Adrenal gland (tissue), 12 donors: ENCODE data around the gene OSBPL9. TPM values are rescaled to one million over a fixed set of nuclear protein-coding genes. Genes with fewer than 3 reads are reported as not detected.

Experiments used
- DNase-seq, 7 donors: peaks; one replicate each; pipeline ENCODE4 v3.0.0-alpha.2; 2019 to 2020
- H3K27ac ChIP-seq, 5 donors: fragments of 200-600 bp; sonication (generic) in 4 of 5; 1 replicate in 3 of 5; 2 replicates in 2 of 5; pipeline versions ENCODE4 v1.5.1 to v1.8.0; 2016 to 2020; ENCODE audit warnings: mild to moderate bottlenecking in 1 of 5
- H3K27me3 ChIP-seq: fragments of 200-600 bp; 2 replicates; pipeline ENCODE4 v1.8.0; 2021
- H3K36me3 ChIP-seq, 2 donors: fragments of 200-600 bp; replicated peaks in 1 of 2; 1 replicate in 1 of 2; 2 replicates in 1 of 2; pipeline versions ENCODE4 v1.5.1 to v1.8.0; 2018 to 2022
- H3K4me1 ChIP-seq, 2 donors: fragments of 200-600 bp; replicated peaks in 1 of 2; 1 replicate in 1 of 2; 2 replicates in 1 of 2; pipeline versions ENCODE4 v1.5.1 to v1.8.0; 2018 to 2021
- H3K4me3 ChIP-seq, 4 donors: fragments of 200-600 bp; sonication (generic) in 3 of 4; one replicate each; pipeline ENCODE4 v1.5.1; 2016 to 2018
- H3K9me3 ChIP-seq, 3 donors: fragments of 200-600 bp; sonication (generic) in 1 of 3; replicated peaks in 1 of 3; 1 replicate in 2 of 3; 2 replicates in 1 of 3; pipeline versions ENCODE4 v1.5.1 to v1.8.0; 2016 to 2021
- CTCF ChIP-seq, 6 experiments: fragments of 450-650 bp in 4 of 6; fragments of 200-600 bp in 2 of 6; sonication (generic) in 1 of 6; IDR thresholded peaks; 1 replicate in 5 of 6; 2 replicates in 1 of 6; pipeline versions ENCODE4 v1.5.1 to v1.8.0; 2016 to 2021; ENCODE audit warnings: antibody characterized with exemption in 6 of 6, mild to moderate bottlenecking in 2 of 6, moderate library complexity in 1 of 6
- POLR2A ChIP-seq, 2 donors: fragments of 450-650 bp; IDR thresholded peaks; one replicate each; pipeline ENCODE4 v1.6.1; 2017; ENCODE audit warnings: antibody characterized with exemption in 2 of 2, mild to moderate bottlenecking in 2 of 2, moderate library complexity in 1 of 2
- WGBS, 4 donors: extraction: QIAGEN DNeasy Blood & Tissue Kit in 2 of 4; methylation state at CpG; one replicate each; pipeline versions ENCODE4 v1.1.5 to v1.1.7; 2013 to 2017; 5-methylcytosine and 5-hydroxymethylcytosine counted together
- intact Hi-C, 2 donors: fragments of 100-400 bp; cut with DNase I; formaldehyde crosslinking; loops; one replicate each; pipeline versions ENCODE4 v1.14.1 to v1.15.0; 2022 to 2023
- polyA plus RNA-seq, 3 donors: library from polyadenylated mRNA; stranded (reverse); fragments of 200-250 nt in 2 of 3; fragments of 350-450 nt in 1 of 3; fragmentation: Illumina TruSeq in 1 of 3; extraction: RNeasy Lipid Tissue Mini Kit (QIAGEN cat#74804) in 1 of 3; gene quantifications; one replicate each; pipeline ENCODE4 v1.2.3, GENCODE V29; 2013 to 2014
- total RNA-seq, 9 donors: library from RNA; depleted of rRNA in 4 of 9; stranded (reverse); fragments of >200 nt in 4 of 9; fragments of 120-200 nt in 1 of 9; fragmentation: NEBNext Ultra II Directional in 1 of 9; extraction: Animal tissue kit (Norgen Biotek cat#: 25700) in 1 of 9; gene quantifications; one replicate each; pipeline versions ENCODE4 v1.1.0 to v1.2.4, GENCODE V29; 2013 to 2023
- donor health status: healthy with polysubstance abuse.
- donor health status: Bipolar disorder and iron deficiency.
- donor health status: DM: yes; HTN: yes; CAD: no.
- donor health status: DM: no; HTN: no; CAD: no.
- donor health status: DM: no; HTN: no; CAD: no.
- donor health status: DM: yes; HTN: yes; CAD: no.

The OSBPL9 gene
- total and polyA plus RNA-seq, 12 donors: 61.9 to 180 (median 87.3) TPM

GRCh38 chr1:51684776-51685175 lies 67.9 kb downstream of the OSBPL9 start:
- peak; percentile 46 to 79 (median 73) for DNase-seq
- Histone ChIP-seq H3K4me1 (peaks cover 18 to 21% of the 10 kb centered on the region in 2 donors), H3K36me3 (no peaks in the 10 kb centered on the region), H3K9me3 (no peaks in the 10 kb centered on the region), H3K4me3 (no peak overlapping the region), H3K27ac (peak overlapping the region in 4 of 5 donors; percentile 27 to 50 (median 34)), H3K27me3 (no peaks in the 10 kb centered on the region)
- no peak for TF ChIP-seq CTCF (IDR thresholded peaks at IDR 0.05)
- no peak for TF ChIP-seq POLR2A (IDR thresholded peaks at IDR 0.05)
- intact Hi-C loops: no loop called here
- 50 to 70% (median 58%) methylated on average over 5 of the region's 5 CpGs for whole genome bisulfite sequencing, 4 donors

- no peaks in the 10 kb centered on the region for H3K9me3 ChIP-seq
- TF ChIP-seq CTCF (IDR thresholded peaks at IDR 0.05) (no peak), POLR2A (IDR thresholded peaks at IDR 0.05) (no peak)
- intact Hi-C loops: no loop called here
- H3K36me3 ChIP-seq: no peaks in the 10 kb centered on the region
- no peaks in the 10 kb centered on the region for H3K27me3 ChIP-seq
- H3K4me3 ChIP-seq: no peak overlapping the region
- 48 to 74% (median 66%) methylated on average over 2 of the region's 2 CpGs for WGBS, 4 donors
- peaks cover 28 to 38% of the 10 kb centered on the region in 2 donors for H3K4me1 ChIP-seq
- no peak overlapping the region for H3K27ac ChIP-seq
- DNase-seq: peak in 1 of 7 donors; percentile 36
These were observed 69.6 kb downstream of the OSBPL9 start for GRCh38 chr1:51686450-51686849.

GRCh38 chr1:51689075-51689440 lies 72.2 kb downstream of the OSBPL9 start:
- no peaks in the 10 kb centered on the region for H3K27me3 ChIP-seq
- intact Hi-C loops: no loop called here
- no peak for DNase-seq
- peaks cover 28 to 55% of the 10 kb centered on the region in 2 donors for H3K4me1 ChIP-seq
- H3K27ac ChIP-seq: peak overlapping the region in 1 of 5 donors; percentile 14
- H3K36me3 ChIP-seq: no peaks in the 10 kb centered on the region
- H3K4me3 ChIP-seq: no peak overlapping the region
- H3K9me3 ChIP-seq: no peaks in the 10 kb centered on the region
- TF ChIP-seq POLR2A (IDR thresholded peaks at IDR 0.05) (no peak), CTCF (IDR thresholded peaks at IDR 0.05) (no peak)

GRCh38 chr1:51689643-51690042 lies 72.8 kb downstream of the OSBPL9 start:
- TF ChIP-seq CTCF (IDR thresholded peaks at IDR 0.05) (no peak), POLR2A (IDR thresholded peaks at IDR 0.05) (no peak)
- Histone ChIP-seq H3K4me1 (peaks cover 25 to 54% of the 10 kb centered on the region in 2 donors), H3K27ac (peak overlapping the region in 1 of 5 donors; percentile 33)

More at GRCh38 chr1:51689643-51690042, 72.8 kb downstream of the OSBPL9 start:
- H3K9me3 ChIP-seq: no peaks in the 10 kb centered on the region
- H3K4me3 ChIP-seq: no peak overlapping the region
- no peaks in the 10 kb centered on the region for H3K36me3 ChIP-seq
- no peak for DNase-seq
- intact Hi-C loops: no loop called here
- no peaks in the 10 kb centered on the region for H3K27me3 ChIP-seq
